SK-N-SH (cell line): Measurements from ENCODE around the gene OPCML. TPM values are rescaled to one million over a fixed set of nuclear protein-coding genes. Genes with fewer than 3 reads are reported as not detected.

ENCODE experiments used
- CTCF ChIA-PET: fragments of 300-600, 350-600 bp; formaldehyde crosslinking; extraction: SDS; loops from one replicate; lab custom pipeline; 2021; lab: Yijun Ruan, JAX
- POLR2A ChIA-PET: fragments of 350-600 bp; sonication (Branson Sonifier 250); formaldehyde crosslinking; extraction: SDS; loops from one replicate; lab custom pipeline; 2020; ENCODE audit warnings: antibody characterized with exemption, inconsistent platforms; lab: Yijun Ruan, JAX
- DNase-seq: peaks from one replicate; pipeline ENCODE4 v3.0.0; 2012
- H2AFZ ChIP-seq: fragments of 200-600 bp; sonication (generic); 2 replicates; pipeline ENCODE4 v1.8.1; 2016; ENCODE audit warnings: antibody characterized with exemption, mild to moderate bottlenecking, low read depth
- H3F3A ChIP-seq: fragments of 200-600 bp; sonication (generic); replicated peaks from 2 replicates; pipeline ENCODE3; 2016; ENCODE audit warnings: antibody characterized with exemption, mild to moderate bottlenecking; ENCODE audit not compliant: insufficient read depth
- H3K27ac ChIP-seq, 2 experiments: fragments of 200-500 bp in 1 of 2; fragments of 200-600 bp in 1 of 2; sonication (Bioruptor generic) in 1 of 2; sonication (generic), shearing (Covaris generic) in 1 of 2; 2 replicates each; pipeline versions ENCODE4 v1.5.1 to v1.6.1; 2014 to 2016; ENCODE audit warnings: low read depth in 2 of 2, inconsistent platforms in 1 of 2, low read length in 1 of 2, mild to moderate bottlenecking in 1 of 2, mixed read lengths in 1 of 2
- H3K27me3 ChIP-seq: fragments of 200-600 bp; sonication (generic), shearing (Covaris generic); 2 replicates; pipeline ENCODE4 v1.6.1; 2016; ENCODE audit warnings: mixed run types; ENCODE audit not compliant: insufficient read depth
- H3K36me3 ChIP-seq, 2 experiments: fragments of 200-500 bp in 1 of 2; fragments of 200-600 bp in 1 of 2; sonication (Bioruptor generic) in 1 of 2; sonication (generic) in 1 of 2; replicated peaks in 1 of 2; 2 replicates each; pipeline versions ENCODE3 to v1.5.1; 2014 to 2016; ENCODE audit warnings: low read length in 1 of 2, mild to moderate bottlenecking in 1 of 2; ENCODE audit not compliant: insufficient read depth in 2 of 2, control insufficient read depth in 1 of 2
- H3K4me1 ChIP-seq, 2 experiments: fragments of 200-500 bp in 1 of 2; fragments of 200-600 bp in 1 of 2; sonication (Bioruptor generic) in 1 of 2; sonication (generic), shearing (Covaris generic) in 1 of 2; 2 replicates each; pipeline versions ENCODE4 v1.5.1 to v1.6.1; 2014 to 2016; ENCODE audit warnings: low read depth in 1 of 2, low read length in 1 of 2, mixed run types in 1 of 2; ENCODE audit not compliant: insufficient read depth in 2 of 2, control insufficient read depth in 1 of 2
- H3K4me2 ChIP-seq: fragments of 200-600 bp; sonication (generic), shearing (Covaris generic); 2 replicates; pipeline ENCODE4 v1.6.1; 2017; ENCODE audit warnings: mixed run types
- H3K4me3 ChIP-seq, 2 experiments: fragments of 200-500 bp in 1 of 2; fragments of 200-600 bp in 1 of 2; sonication (Bioruptor generic) in 1 of 2; sonication (generic), shearing (Covaris generic) in 1 of 2; 2 replicates each; pipeline versions ENCODE4 v1.5.1 to v1.8.1; 2014 to 2016; ENCODE audit warnings: low read depth in 2 of 2, inconsistent platforms in 1 of 2, low read length in 1 of 2, mild to moderate bottlenecking in 1 of 2, mixed read lengths in 1 of 2, moderate library complexity in 1 of 2
- H3K79me2 ChIP-seq: fragments of 200-600 bp; sonication (generic); 2 replicates; pipeline ENCODE4 v1.8.1; 2017; ENCODE audit warnings: mild to moderate bottlenecking; ENCODE audit not compliant: insufficient read depth
- H3K9ac ChIP-seq: fragments of 200-600 bp; sonication (generic); 2 replicates; pipeline ENCODE4 v1.6.1; 2017; ENCODE audit warnings: mixed run types
- H3K9me2 ChIP-seq: fragments of 200-600 bp; sonication (generic); 2 replicates; pipeline ENCODE4 v1.6.1; 2017; ENCODE audit warnings: mixed run types
- H3K9me3 ChIP-seq: fragments of 200-600 bp; sonication (generic); 2 replicates; pipeline ENCODE4 v1.6.1; 2017; ENCODE audit warnings: mixed run types, mild to moderate bottlenecking, moderate library complexity
- H4K20me1 ChIP-seq: fragments of 200-600 bp; sonication (generic); 2 replicates; pipeline ENCODE4 v1.6.1; 2017; ENCODE audit warnings: mild to moderate bottlenecking, mixed run types; ENCODE audit not compliant: insufficient read depth
- CTCF ChIP-seq: fragments of 200-600 bp; sonication (generic); IDR thresholded peaks from 2 replicates; pipeline ENCODE4 v1.6.1; 2017; ENCODE audit warnings: antibody characterized with exemption, mild to moderate bottlenecking, moderate library complexity
- ELF1 ChIP-seq: IDR thresholded peaks from 2 replicates; pipeline ENCODE4 v1.4.0; 2012
- EP300 ChIP-seq, 2 experiments: IDR thresholded peaks; 2 replicates each; pipeline versions ENCODE4 v1.4.0 to v1.6.1; 2012; ENCODE audit warnings: borderline replicate concordance in 1 of 2, low read depth in 1 of 2, low read length in 1 of 2
- FOSL2 ChIP-seq: IDR thresholded peaks from 2 replicates; pipeline ENCODE4 v1.4.0; 2012; ENCODE audit warnings: low read depth, mild to moderate bottlenecking, moderate library complexity, borderline replicate concordance
- GABPA ChIP-seq: IDR thresholded peaks from 2 replicates; pipeline ENCODE4 v1.4.0; 2012; ENCODE audit warnings: low read depth, mild to moderate bottlenecking
- GATA2 ChIP-seq: sonication (generic); formaldehyde crosslinking; IDR thresholded peaks from 2 replicates; pipeline ENCODE4 v1.5.0; 2020; ENCODE audit warnings: mild to moderate bottlenecking, missing genetic modification reagents
- MAX ChIP-seq: IDR thresholded peaks from 2 replicates; pipeline ENCODE4 v1.4.0; 2012; ENCODE audit warnings: low read depth
- NRF1 ChIP-seq: IDR thresholded peaks from 2 replicates; pipeline ENCODE4 v1.6.1; 2012; ENCODE audit warnings: low read depth, mild to moderate bottlenecking, low read length
- PBX3 ChIP-seq: IDR thresholded peaks from 2 replicates; pipeline ENCODE4; 2012
- RAD21 ChIP-seq: IDR thresholded peaks from 2 replicates; pipeline ENCODE4 v1.6.1; 2012; ENCODE audit warnings: mild to moderate bottlenecking, low read length
- REST ChIP-seq: IDR thresholded peaks from 2 replicates; pipeline ENCODE4 v1.6.1; 2012; ENCODE audit warnings: mild to moderate bottlenecking, low read depth, low read length, moderate library complexity
- SIN3A ChIP-seq: IDR thresholded peaks from 2 replicates; pipeline ENCODE4 v1.6.1; 2012; ENCODE audit warnings: low read depth, mild to moderate bottlenecking, low read length, moderate library complexity, borderline replicate concordance
- TAF1 ChIP-seq: IDR thresholded peaks from 2 replicates; pipeline ENCODE4 v1.6.1; 2012; ENCODE audit warnings: low read depth, mild to moderate bottlenecking, low read length, moderate library complexity, borderline replicate concordance
- USF2 ChIP-seq: fragments of 150-350 bp; IDR thresholded peaks from 2 replicates; pipeline ENCODE4 v1.6.1; 2017; ENCODE audit warnings: antibody characterized with exemption, low read length, low read depth, borderline replicate concordance
- WGBS: methylation state at CpG from one replicate; pipeline ENCODE4 v1.1.6; 2017; ENCODE audit warnings: low lambda C conversion rate; 5-methylcytosine and 5-hydroxymethylcytosine counted together
- polyA plus RNA-seq, 3 experiments: library from polyadenylated mRNA; depleted of rRNA; stranded (reverse); fragments of >200 nt; gene quantifications; 2 replicates each; pipeline ENCODE4 v1.2.3, GENCODE V29; 2012

Gene OPCML
- polyA plus RNA-seq, 1 of the 3 experiments (the other 2 are of a cell fraction): not detected

- TF ChIP-seq REST (no peak), PBX3 (no peak), TAF1 (no peak), EP300 (IDR thresholded peaks at IDR 0.05; ENCODE audit: borderline replicate concordance in 1 of 2, low read depth in 1 of 2, low read length in 1 of 2) (no peak), GATA2 (no peak), FOSL2 (no peak), SIN3A (no peak), ELF1 (no peak), USF2 (no peak), CTCF (no peak), MAX (no peak), NRF1 (no peak), GABPA (no peak), RAD21 (no peak)
- Histone ChIP-seq H3K9me2 (no peaks in the 10 kb centered on the region), H3K36me3 (no peaks in the 10 kb centered on the region), H3K9ac (no peak overlapping the region), H4K20me1 (no peaks in the 10 kb centered on the region), H3K79me2 (no peaks in the 10 kb centered on the region), H3K9me3 (no peaks in the 10 kb centered on the region; the same call in 1 of the 2 replicates), H2AFZ (no peak overlapping the region), H3K4me2 (no peak overlapping the region), H3K4me1 (no peaks in the 10 kb centered on the region), H3K4me3 (no peak overlapping the region), H3F3A (no peaks in the 10 kb centered on the region), H3K27me3 (no peaks in the 10 kb centered on the region), H3K27ac (no peak overlapping the region)
- POLR2A ChIA-PET: no interaction called here
- no peak for DNase-seq
- CTCF ChIA-PET: no interaction called here
- WGBS: 29% methylated on average over 2 of the region's 2 CpGs
These were observed 269.0 kb downstream of the OPCML start for GRCh38 chr11:133263332-133263731.
